D341Med (cell line): Measurements from ENCODE around the gene MYH4.

Experiments
- DNase-seq: peaks from one replicate; pipeline ENCODE4 v3.0.0; 2012; ENCODE audit warnings: low spot score

The MYH4 gene

GRCh38 chr17:10469459-10469858 lies at the start of gene MYH4:
Gene MYH4 (minus strand): TSS chr17:10469559. CDS start chr17:10466745, 2,814 bp downstream.
- DNase-seq = no peak

- no peak for DNase-seq
These were observed 49.1 kb upstream of the MYH4 start, which contains the start of gene MYH1 for GRCh38 chr17:10518271-10519037. Gene MYH1 (minus strand): TSS chr17:10518542. CDS start chr17:10516642, 1,900 bp downstream.

- DNase-seq = no peak
These were observed 47.3 kb upstream of the MYH4 start for GRCh38 chr17:10516638-10517037.

- DNase-seq = no peak
These were observed 46.7 kb upstream of the MYH4 start for GRCh38 chr17:10516065-10516464.

- DNase-seq = no peak
These were observed 44.1 kb upstream of the MYH4 start for GRCh38 chr17:10513299-10514067.

- no peak for DNase-seq
These were observed 43.5 kb upstream of the MYH4 start for GRCh38 chr17:10512856-10513255.

- DNase-seq = no peak
These were observed 30.6 kb upstream of the MYH4 start for GRCh38 chr17:10499950-10500349.

- no peak for DNase-seq
These were observed 22.6 kb upstream of the MYH4 start for GRCh38 chr17:10492004-10492403.

- DNase-seq = no peak
These were observed 12.9 kb upstream of the MYH4 start for GRCh38 chr17:10482252-10482651.

GRCh38 chr17:10477701-10478100 lies 8.3 kb upstream of the MYH4 start:
- no peak for DNase-seq

GRCh38 chr17:10474536-10474935 lies 5.2 kb upstream of the MYH4 start:
- DNase-seq = no peak

GRCh38 chr17:10471858-10472257 lies 2.5 kb upstream of the MYH4 start:
- DNase-seq = no peak

GRCh38 chr17:10463402-10463801 lies 6.0 kb downstream of the MYH4 start:
- no peak for DNase-seq

- DNase-seq = no peak
These were observed 9.3 kb downstream of the MYH4 start for GRCh38 chr17:10460062-10460461.

GRCh38 chr17:10458701-10459100 lies 10.7 kb downstream of the MYH4 start:
- no peak for DNase-seq

GRCh38 chr17:10457952-10458351 lies 11.4 kb downstream of the MYH4 start:
- no peak for DNase-seq

GRCh38 chr17:10447026-10447931 lies 22.1 kb downstream of the MYH4 start:
- no peak for DNase-seq

- no peak for DNase-seq
These were observed 29.5 kb downstream of the MYH4 start for GRCh38 chr17:10439816-10440215.

- no peak for DNase-seq
These were observed 34.3 kb downstream of the MYH4 start for GRCh38 chr17:10435096-10435495.

GRCh38 chr17:10429421-10430045 lies 39.8 kb downstream of the MYH4 start:
- no peak for DNase-seq

- DNase-seq = no peak
These were observed 40.6 kb downstream of the MYH4 start for GRCh38 chr17:10428781-10429180.
